ENCODE results near the gene SEMA3B. TPM values are rescaled to one million over a fixed set of nuclear protein-coding genes. Genes with fewer than 3 reads are reported as not detected.

Gene SEMA3B
- total RNA-seq, 1 experiment from 2014 or later: 7.6 TPM

DNA sequence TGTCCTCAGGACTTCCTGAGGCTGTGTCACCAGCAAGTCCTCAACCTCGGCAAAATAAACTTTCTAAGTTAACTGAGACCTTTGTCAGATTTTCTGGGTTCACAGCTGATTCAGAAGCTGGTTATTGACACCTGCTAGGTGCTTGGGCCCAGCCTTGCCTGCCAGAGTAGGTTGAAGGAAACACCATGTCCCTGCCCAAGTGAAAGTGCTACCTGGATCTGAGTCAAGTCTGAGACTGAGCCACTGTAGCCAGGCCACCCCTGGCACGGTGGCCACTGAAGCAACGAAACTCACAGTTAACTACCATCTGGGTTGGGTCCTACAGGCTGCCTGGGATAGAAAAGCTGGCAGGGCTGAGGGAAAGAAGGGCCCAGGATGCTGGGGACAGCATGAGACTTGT, 45.4 kb downstream of the SEMA3B start:
- ChIA-PET CTCF (interaction anchor here (0.6 to 2.3 kb wide), 4 partner anchors 9 to 237 kb away, joined by 3 to 23 read pairs (median 4); partner anchors contain the start of gene HYAL2), POLR2A (interaction anchor here (0.7 to 2.3 kb wide), 3 partner anchors 14 to 35 kb away, joined by 3 to 6 read pairs (median 3); partner anchors contain the start of genes IFRD2, LSMEM2 and TUSC2)
- Mint-ChIP-seq H3K36me3 (ENCODE audit: insufficient read depth, unreplicated experiment) (peaks cover 6% of the 10 kb centered on the region), H3K27ac (ENCODE audit: low read depth, unreplicated experiment) (peak overlapping the region; percentile 27), H3K9me3 (ENCODE audit: unreplicated experiment) (no peaks in the 10 kb centered on the region), H3K27me3 (ENCODE audit: insufficient read depth, unreplicated experiment) (no peaks in the 10 kb centered on the region), H3K4me1 (ENCODE audit: insufficient read depth, unreplicated experiment) (peaks cover 32% of the 10 kb centered on the region), H3K4me3 (ENCODE audit: unreplicated experiment) (no peak overlapping the region)
- DNase-seq (ENCODE audit: unreplicated experiment): no peak
- BruUV-seq (replicated peaks): no TSS peak
- TF ChIP-seq, protein P1, sequence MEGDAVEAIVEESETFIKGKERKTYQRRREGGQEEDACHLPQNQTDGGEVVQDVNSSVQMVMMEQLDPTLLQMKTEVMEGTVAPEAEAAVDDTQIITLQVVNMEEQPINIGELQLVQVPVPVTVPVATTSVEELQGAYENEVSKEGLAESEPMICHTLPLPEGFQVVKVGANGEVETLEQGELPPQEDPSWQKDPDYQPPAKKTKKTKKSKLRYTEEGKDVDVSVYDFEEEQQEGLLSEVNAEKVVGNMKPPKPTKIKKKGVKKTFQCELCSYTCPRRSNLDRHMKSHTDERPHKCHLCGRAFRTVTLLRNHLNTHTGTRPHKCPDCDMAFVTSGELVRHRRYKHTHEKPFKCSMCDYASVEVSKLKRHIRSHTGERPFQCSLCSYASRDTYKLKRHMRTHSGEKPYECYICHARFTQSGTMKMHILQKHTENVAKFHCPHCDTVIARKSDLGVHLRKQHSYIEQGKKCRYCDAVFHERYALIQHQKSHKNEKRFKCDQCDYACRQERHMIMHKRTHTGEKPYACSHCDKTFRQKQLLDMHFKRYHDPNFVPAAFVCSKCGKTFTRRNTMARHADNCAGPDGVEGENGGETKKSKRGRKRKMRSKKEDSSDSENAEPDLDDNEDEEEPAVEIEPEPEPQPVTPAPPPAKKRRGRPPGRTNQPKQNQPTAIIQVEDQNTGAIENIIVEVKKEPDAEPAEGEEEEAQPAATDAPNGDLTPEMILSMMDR (IDR thresholded peaks at IDR 0.05; ENCODE audit: unreplicated experiment): no peak
- intact Hi-C loops (cut with micrococcal nuclease): no loop called here

DNA sequence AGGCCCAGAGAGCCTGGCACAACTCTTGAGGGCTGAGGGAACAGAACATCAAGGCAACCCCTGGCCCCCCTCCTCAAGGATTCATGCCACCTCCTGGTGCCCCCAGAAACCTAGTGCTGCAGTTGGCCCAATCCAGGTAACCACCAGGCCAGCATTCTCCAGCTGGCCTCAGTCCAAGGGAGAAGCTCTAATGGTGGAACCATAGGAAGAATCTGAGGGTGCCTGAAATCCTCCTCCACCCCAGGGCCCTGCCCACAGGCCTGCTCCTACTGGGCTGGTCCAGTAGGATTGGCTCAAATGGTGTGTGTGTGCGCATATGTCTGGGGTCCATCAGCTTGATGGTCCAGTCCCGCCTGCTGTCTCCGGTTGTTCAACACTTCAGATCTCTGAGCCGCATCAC, 45.9 kb downstream of the SEMA3B start:
- ChIA-PET CTCF (interaction anchor here (0.6 to 2.3 kb wide), 4 partner anchors 9 to 73 kb away, joined by 3 to 23 read pairs (median 4); partner anchors contain the start of gene HYAL2), POLR2A (interaction anchor here (2.3 to 3.2 kb wide), 3 partner anchors 13 to 23 kb away, joined by 6 to 30 read pairs (median 14); partner anchors contain the start of genes HYAL3, IFRD2, NAA80 and TUSC2)
- no peaks in the 10 kb centered on the region for H3K9me3 Mint-ChIP-seq (ENCODE audit: unreplicated experiment)
- BruUV-seq (replicated peaks): no TSS peak
- no peak overlapping the region for H3K4me3 Mint-ChIP-seq (ENCODE audit: unreplicated experiment)
- H3K4me1 Mint-ChIP-seq (ENCODE audit: insufficient read depth, unreplicated experiment): peaks cover 31% of the 10 kb centered on the region
- TF ChIP-seq, protein P1 (IDR thresholded peaks at IDR 0.05; ENCODE audit: unreplicated experiment): no peak
- intact Hi-C loops (cut with micrococcal nuclease): no loop called here
- H3K36me3 Mint-ChIP-seq (ENCODE audit: insufficient read depth, unreplicated experiment): peaks cover 6% of the 10 kb centered on the region
- H3K27ac Mint-ChIP-seq (ENCODE audit: low read depth, unreplicated experiment): peak overlapping the region; percentile 46
- no peak for DNase-seq (ENCODE audit: unreplicated experiment)
- H3K27me3 Mint-ChIP-seq (ENCODE audit: insufficient read depth, unreplicated experiment): no peaks in the 10 kb centered on the region

DNA sequence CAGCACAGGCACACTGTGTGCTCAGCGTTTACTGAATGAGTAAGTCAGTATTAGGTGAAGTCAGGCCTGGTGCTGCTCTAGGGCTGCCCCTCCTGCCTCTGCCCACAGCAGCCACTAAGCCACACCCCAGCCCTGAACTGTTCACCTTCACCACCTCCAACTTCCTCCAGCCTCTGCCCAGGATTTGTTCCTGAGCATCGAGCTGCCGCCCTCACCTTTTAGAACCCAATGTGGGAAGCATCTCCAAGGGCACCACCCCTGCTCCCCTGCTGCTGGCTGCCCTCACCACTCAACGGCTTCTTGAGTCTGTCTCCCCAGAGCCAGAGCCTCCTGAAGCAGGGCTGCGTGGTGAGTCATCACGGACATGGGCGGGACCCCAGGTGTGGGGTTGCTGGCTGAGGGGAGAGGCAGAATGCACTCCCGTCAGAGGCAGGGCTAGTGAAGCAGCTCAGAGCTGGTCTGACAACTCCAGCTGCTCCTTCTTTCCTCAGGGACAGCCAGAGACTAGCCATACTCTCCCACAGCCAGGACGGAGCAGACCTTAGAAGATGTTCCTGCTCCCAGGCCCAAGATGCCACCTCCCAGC, 47.8 kb downstream of the SEMA3B start:
- no TSS peak for BruUV-seq (replicated peaks)
- peak; percentile 94 for DNase-seq (ENCODE audit: unreplicated experiment)
- H3K4me1 Mint-ChIP-seq (ENCODE audit: insufficient read depth, unreplicated experiment): peaks cover 29% of the 10 kb centered on the region
- H3K27ac Mint-ChIP-seq (ENCODE audit: low read depth, unreplicated experiment): peak overlapping the region; percentile 93
- TF ChIP-seq, protein P1 (IDR thresholded peaks at IDR 0.05; ENCODE audit: unreplicated experiment): no peak
- H3K27me3 Mint-ChIP-seq (ENCODE audit: insufficient read depth, unreplicated experiment): no peaks in the 10 kb centered on the region
- intact Hi-C loops (cut with micrococcal nuclease): no loop called here
- H3K4me3 Mint-ChIP-seq (ENCODE audit: unreplicated experiment): peak overlapping the region; percentile 58
- no peaks in the 10 kb centered on the region for H3K9me3 Mint-ChIP-seq (ENCODE audit: unreplicated experiment)
- ChIA-PET POLR2A (interaction anchor here (0.7 to 3.2 kb wide), 11 partner anchors 9 to 1679 kb away, joined by 3 to 30 read pairs (median 4); partner anchors contain the start of genes CYB561D2, HYAL3, IFRD2 and NAA80), CTCF (interaction anchor here (0.5 to 1.3 kb wide), 5 partner anchors 11 to 225 kb away, joined by 3 read pairs; partner anchors contain the start of gene TUSC2)
- H3K36me3 Mint-ChIP-seq (ENCODE audit: insufficient read depth, unreplicated experiment): peaks cover 6% of the 10 kb centered on the region

DNA sequence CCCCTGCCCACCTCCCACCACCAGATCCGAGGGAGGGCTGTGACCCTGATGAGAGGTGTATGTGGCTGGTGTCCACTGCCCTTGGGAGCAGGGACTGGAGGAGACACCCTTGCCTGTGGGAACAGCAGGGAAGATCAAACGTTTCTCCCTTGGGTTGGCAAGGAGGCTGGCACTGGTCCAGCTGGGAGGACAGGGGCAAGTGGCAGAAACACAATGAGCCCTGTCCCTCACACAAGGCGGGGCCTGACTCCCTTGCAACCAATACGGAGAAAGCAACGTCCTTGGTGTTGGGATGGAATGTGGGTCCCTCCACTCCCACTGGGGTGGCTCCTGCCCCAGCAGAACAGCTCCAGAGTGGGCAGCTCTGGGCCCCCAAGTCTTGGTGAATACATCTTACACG, 48.4 kb downstream of the SEMA3B start:
- intact Hi-C loops (cut with micrococcal nuclease): no loop called here
- ChIA-PET CTCF (interaction anchor here (0.6 to 1.3 kb wide), 5 partner anchors 11 to 225 kb away, joined by 3 read pairs; partner anchors contain the start of gene TUSC2), POLR2A (interaction anchor here (0.7 to 3.2 kb wide), 11 partner anchors 9 to 1678 kb away, joined by 3 to 30 read pairs (median 4); partner anchors contain the start of genes CYB561D2, HYAL3, IFRD2 and NAA80)
- TF ChIP-seq, protein P1 (IDR thresholded peaks at IDR 0.05; ENCODE audit: unreplicated experiment): no peak
- no TSS peak for BruUV-seq (replicated peaks)
- peaks cover 29% of the 10 kb centered on the region for H3K4me1 Mint-ChIP-seq (ENCODE audit: insufficient read depth, unreplicated experiment)
- H3K4me3 Mint-ChIP-seq (ENCODE audit: unreplicated experiment): peak overlapping the region; percentile 58
- DNase-seq (ENCODE audit: unreplicated experiment): peak; percentile 29
- H3K36me3 Mint-ChIP-seq (ENCODE audit: insufficient read depth, unreplicated experiment): peaks cover 6% of the 10 kb centered on the region
- no peaks in the 10 kb centered on the region for H3K9me3 Mint-ChIP-seq (ENCODE audit: unreplicated experiment)
- H3K27me3 Mint-ChIP-seq (ENCODE audit: insufficient read depth, unreplicated experiment): no peaks in the 10 kb centered on the region
- peak overlapping the region; percentile 93 for H3K27ac Mint-ChIP-seq (ENCODE audit: low read depth, unreplicated experiment)

All from MCF 10A (cell line).